GM23338 (cell line): ENCODE data around the gene COQ8B. TPM values are rescaled to one million over a fixed set of nuclear protein-coding genes. Genes with fewer than 3 reads are reported as not detected.

Experiments used
- ATAC-seq: fragments of 200-7000 bp; cut with Tn5 transposase; 3 replicates; pipeline ENCODE4 v1.9.1; 2020
- DNase-seq: peaks from one replicate; pipeline ENCODE4 v3.0.0-alpha.2; 2015; ENCODE audit warnings: low spot score
- H2AFZ ChIP-seq: fragments of 200-600 bp; sonication (generic); 2 replicates; pipeline ENCODE4 v1.8.0; 2016; ENCODE audit warnings: antibody characterized with exemption, mild to moderate bottlenecking, moderate library complexity
- H3F3A ChIP-seq: fragments of 200-600 bp; sonication (generic); replicated peaks from 2 replicates; pipeline ENCODE4 v1.8.0; 2017; ENCODE audit warnings: antibody characterized with exemption, mixed run types, low read depth
- H3K27ac ChIP-seq: fragments of 200-600 bp; sonication (generic); 2 replicates; pipeline ENCODE4 v1.6.1; 2016; ENCODE audit warnings: low read depth
- H3K27me3 ChIP-seq: fragments of 200-600 bp; sonication (generic); 2 replicates; pipeline ENCODE4 v1.8.0; 2016; ENCODE audit warnings: mild to moderate bottlenecking, mixed run types, moderate library complexity; ENCODE audit not compliant: insufficient read depth
- H3K36me3 ChIP-seq: fragments of 200-600 bp; sonication (generic); 2 replicates; pipeline ENCODE4 v1.8.0; 2016; ENCODE audit warnings: mild to moderate bottlenecking; ENCODE audit not compliant: insufficient read depth
- H3K4me1 ChIP-seq: fragments of 200-600 bp; sonication (generic); 2 replicates; pipeline ENCODE4 v1.8.0; 2016; ENCODE audit warnings: mild to moderate bottlenecking, moderate library complexity; ENCODE audit not compliant: insufficient read depth
- H3K4me2 ChIP-seq: fragments of 200-600 bp; sonication (generic); 2 replicates; pipeline ENCODE4 v1.7.1; 2017; ENCODE audit warnings: mixed run types
- H3K4me3 ChIP-seq: fragments of 200-600 bp; sonication (generic); 2 replicates; pipeline ENCODE4 v1.6.1; 2016; ENCODE audit warnings: mixed run types
- H3K79me2 ChIP-seq: fragments of 200-600 bp; sonication (generic); replicated peaks from 2 replicates; pipeline ENCODE4 v1.8.0; 2017; ENCODE audit warnings: mild to moderate bottlenecking; ENCODE audit not compliant: insufficient read depth
- H3K9me2 ChIP-seq: fragments of 200-600 bp; sonication (generic); 2 replicates; pipeline ENCODE4 v1.8.0; 2017; ENCODE audit not compliant: insufficient read depth
- H4K20me1 ChIP-seq: fragments of 200-600 bp; sonication (generic); replicated peaks from 2 replicates; pipeline ENCODE4 v1.8.0; 2017; ENCODE audit warnings: mild to moderate bottlenecking; ENCODE audit not compliant: insufficient read depth
- H3K27ac Mint-ChIP-seq: 2 replicates; pipeline ENCODE4 v1.8.0; 2020; ENCODE audit warnings: inconsistent platforms, mild to moderate bottlenecking, moderate library complexity, mixed read lengths
- H3K27me3 Mint-ChIP-seq: 3 replicates; pipeline ENCODE4 v1.8.0; 2022; ENCODE audit warnings: low read depth, mild to moderate bottlenecking, moderate library complexity, mixed read lengths, inconsistent platforms; ENCODE audit not compliant: insufficient read depth, poor library complexity
- H3K36me3 Mint-ChIP-seq: 3 replicates; pipeline ENCODE4 v1.8.0; 2021; ENCODE audit warnings: low read depth, mild to moderate bottlenecking, inconsistent platforms, moderate library complexity, mixed read lengths
- H3K4me1 Mint-ChIP-seq: 3 replicates; pipeline ENCODE4 v1.8.0; 2020; ENCODE audit warnings: mild to moderate bottlenecking, inconsistent platforms, mixed read lengths
- H3K4me3 Mint-ChIP-seq: 3 replicates; pipeline ENCODE4 v1.8.0; 2021; ENCODE audit warnings: moderate library complexity, mild to moderate bottlenecking, inconsistent platforms, mixed read lengths
- H3K9me3 Mint-ChIP-seq: 3 replicates; pipeline ENCODE4 v1.8.0; 2020; ENCODE audit warnings: moderate library complexity, mild to moderate bottlenecking, inconsistent platforms, mixed read lengths
- POLR2AphosphoS5 ChIP-seq: IDR thresholded peaks from 2 replicates; pipeline ENCODE4 v1.6.1; 2016; ENCODE audit warnings: antibody characterized with exemption, low read depth
- STAT1 ChIP-seq: IDR thresholded peaks from one replicate; pipeline ENCODE4 v1.6.1; 2016; ENCODE audit warnings: antibody characterized with exemption; ENCODE audit not compliant: unreplicated experiment
- polyA plus RNA-seq: library from polyadenylated mRNA; unstranded; fragments of >200 nt; fragmentation: Nextera tagmentation; extraction: Ambion mirVana; gene quantifications from 2 replicates; pipeline ENCODE4 v1.2.1, GENCODE V29; 2016
- total RNA-seq: library from RNA; depleted of rRNA; stranded (reverse); fragments of >200 nt; shearing (Covaris generic); gene quantifications from 2 replicates; pipeline ENCODE4 v1.2.3, GENCODE V29; 2014
- TF ChIP-seq, protein P1 (sequence below), 2 experiments: fragments of 200-600 bp in 1 of 2; sonication (generic) in 1 of 2; conservative IDR thresholded peaks; 2 replicates each; pipeline versions ENCODE4 v1.5.1 to v1.6.1; 2016 to 2017; ENCODE audit warnings: antibody characterized with exemption in 2 of 2, low read depth in 2 of 2, mild to moderate bottlenecking in 2 of 2, moderate library complexity in 1 of 2

Gene COQ8B
- total and polyA plus RNA-seq, 2 experiments from 2014 or later = 13.9 to 59.6 TPM

DNA sequence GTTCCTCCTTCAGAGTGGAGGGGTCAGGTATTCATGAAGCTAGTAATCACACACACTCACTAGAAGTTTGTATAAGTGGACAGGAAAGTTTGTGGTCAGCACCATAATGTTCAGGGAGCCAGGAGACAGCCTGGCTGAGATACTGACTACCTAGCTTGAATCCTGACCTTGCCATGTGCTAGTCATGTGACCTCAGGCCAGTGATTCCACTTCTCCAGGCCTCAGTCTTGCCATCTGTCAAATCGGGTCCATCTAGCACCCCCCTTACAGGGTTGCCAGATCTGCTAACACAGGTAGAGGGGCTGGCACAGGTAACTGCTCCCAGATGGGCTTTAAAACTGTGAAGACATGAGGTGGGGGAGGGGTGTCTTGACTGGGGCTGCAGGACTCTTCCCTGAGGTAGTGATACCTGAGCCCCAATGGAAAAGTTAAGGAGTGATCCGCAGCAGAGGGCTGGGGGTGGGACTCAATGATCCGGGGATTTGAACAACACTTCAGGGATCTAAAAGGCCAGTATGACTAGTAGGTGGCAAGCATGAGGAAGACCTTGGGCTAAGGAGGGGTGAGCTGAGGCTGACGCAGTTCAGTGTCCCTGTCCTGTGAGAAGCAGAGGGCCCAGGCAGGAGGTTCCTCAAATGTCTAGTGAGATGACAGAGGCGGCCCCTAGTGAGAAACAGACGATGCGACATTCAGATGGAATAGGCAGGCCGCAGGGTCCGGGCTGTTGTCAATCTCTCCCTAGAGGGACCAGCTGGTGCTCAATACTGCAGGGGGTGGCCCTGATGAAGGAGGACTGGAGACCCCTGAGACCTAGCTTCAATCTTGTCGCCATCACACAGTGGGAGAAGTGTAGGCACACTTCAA is 25.1 kb upstream of the COQ8B start:
- Histone ChIP-seq H3F3A (no peaks in the 10 kb centered on the region), H4K20me1 (no peaks in the 10 kb centered on the region), H3K27ac (peak overlapping the region; percentile 53; the same call in 1 of the 2 replicates), H3K79me2 (no peaks in the 10 kb centered on the region), H3K4me3 (no peak overlapping the region), H2AFZ (no peak overlapping the region), H3K4me2 (no peak overlapping the region), H3K36me3 (no peaks in the 10 kb centered on the region), H3K4me1 (peaks cover 12% of the 10 kb centered on the region), H3K9me2 (no peaks in the 10 kb centered on the region), H3K27me3 (no peaks in the 10 kb centered on the region)
- TF ChIP-seq STAT1 = no peak
- TF ChIP-seq, protein P1, sequence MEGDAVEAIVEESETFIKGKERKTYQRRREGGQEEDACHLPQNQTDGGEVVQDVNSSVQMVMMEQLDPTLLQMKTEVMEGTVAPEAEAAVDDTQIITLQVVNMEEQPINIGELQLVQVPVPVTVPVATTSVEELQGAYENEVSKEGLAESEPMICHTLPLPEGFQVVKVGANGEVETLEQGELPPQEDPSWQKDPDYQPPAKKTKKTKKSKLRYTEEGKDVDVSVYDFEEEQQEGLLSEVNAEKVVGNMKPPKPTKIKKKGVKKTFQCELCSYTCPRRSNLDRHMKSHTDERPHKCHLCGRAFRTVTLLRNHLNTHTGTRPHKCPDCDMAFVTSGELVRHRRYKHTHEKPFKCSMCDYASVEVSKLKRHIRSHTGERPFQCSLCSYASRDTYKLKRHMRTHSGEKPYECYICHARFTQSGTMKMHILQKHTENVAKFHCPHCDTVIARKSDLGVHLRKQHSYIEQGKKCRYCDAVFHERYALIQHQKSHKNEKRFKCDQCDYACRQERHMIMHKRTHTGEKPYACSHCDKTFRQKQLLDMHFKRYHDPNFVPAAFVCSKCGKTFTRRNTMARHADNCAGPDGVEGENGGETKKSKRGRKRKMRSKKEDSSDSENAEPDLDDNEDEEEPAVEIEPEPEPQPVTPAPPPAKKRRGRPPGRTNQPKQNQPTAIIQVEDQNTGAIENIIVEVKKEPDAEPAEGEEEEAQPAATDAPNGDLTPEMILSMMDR (conservative IDR thresholded peaks at IDR 0.05; ENCODE audit: low read depth in 2 of 2) = peak in 1 of 2 experiments; percentile 27; a peak in 2 of 4 replicates
- peaks cover 19% of the 10 kb centered on the region for H3K27me3 Mint-ChIP-seq
- H3K4me3 Mint-ChIP-seq = no peak overlapping the region
- H3K27ac Mint-ChIP-seq = peak overlapping the region; percentile 43; the same call in 1 of the 2 replicates
- 0 out of 3 replicates have a peak, but pooled peaks cover 3% of the 10 kb centered on the region for H3K9me3 Mint-ChIP-seq
- H3K36me3 Mint-ChIP-seq = peaks cover 24% of the 10 kb centered on the region
- peak; percentile 35 for DNase-seq
- H3K4me1 Mint-ChIP-seq = peaks cover 15% of the 10 kb centered on the region
- no peak; the same call in 2 of the 3 replicates for ATAC-seq

DNA sequence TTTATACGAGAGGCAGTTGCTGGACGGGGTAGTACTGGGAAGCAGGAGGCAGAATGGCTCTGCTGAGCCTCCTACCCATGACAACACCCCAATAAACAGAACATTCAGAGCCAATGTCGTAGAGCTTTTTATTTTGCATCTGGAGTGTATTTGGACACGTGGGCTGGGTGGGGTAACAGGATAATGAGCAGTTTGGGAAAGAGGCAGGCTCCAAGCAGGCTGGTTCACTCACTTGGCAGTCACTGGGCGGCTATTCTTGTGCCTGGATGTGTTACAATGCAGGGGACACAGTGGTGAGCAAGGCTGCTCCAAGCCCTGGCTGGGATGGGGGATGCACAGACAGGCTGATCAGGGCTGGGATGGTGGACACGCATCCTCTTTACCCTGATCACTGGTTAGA is 24.1 kb upstream of the COQ8B start:
- Histone ChIP-seq H3K4me3 (no peak overlapping the region), H3K79me2 (no peaks in the 10 kb centered on the region), H3K27me3 (no peaks in the 10 kb centered on the region), H3F3A (no peaks in the 10 kb centered on the region), H3K9me2 (no peaks in the 10 kb centered on the region), H3K4me1 (peaks cover 10% of the 10 kb centered on the region), H3K36me3 (no peaks in the 10 kb centered on the region), H3K27ac (0 out of 2 replicates have a peak overlapping the region, but pooled peaks have one; percentile 53), H2AFZ (no peak overlapping the region), H3K4me2 (no peak overlapping the region), H4K20me1 (no peaks in the 10 kb centered on the region)
- peaks cover 26% of the 10 kb centered on the region for H3K36me3 Mint-ChIP-seq
- H3K4me3 Mint-ChIP-seq = no peak overlapping the region
- H3K9me3 Mint-ChIP-seq = 0 out of 3 replicates have a peak, but pooled peaks cover 3% of the 10 kb centered on the region
- H3K27ac Mint-ChIP-seq = 0 out of 2 replicates have a peak overlapping the region, but pooled peaks have one; percentile 66
- TF ChIP-seq POLR2AphosphoS5 = 0 out of 2 replicates have a peak, but pooled peaks have one; percentile 4
- TF ChIP-seq, protein P1 (conservative IDR thresholded peaks at IDR 0.05; ENCODE audit: low read depth in 2 of 2) = no peak
- DNase-seq (no peak), ATAC-seq (no peak)
- H3K27me3 Mint-ChIP-seq = peaks cover 19% of the 10 kb centered on the region
- H3K4me1 Mint-ChIP-seq = peaks cover 15% of the 10 kb centered on the region
